HEK293 (cell line): ENCODE measurements around the gene INO80B.

Experiments used
- HOXD13 ChIP-seq: sonication (generic); formaldehyde crosslinking; IDR thresholded peaks from 2 replicates; pipeline ENCODE4 v1.8.0; 2022; ENCODE audit warnings: missing genetic modification reagents, borderline replicate concordance
- MZF1 ChIP-seq: fragments of 450-650 bp; formaldehyde crosslinking; IDR thresholded peaks from 2 replicates; pipeline ENCODE4 v1.5.1; 2017; ENCODE audit warnings: missing biosample characterization, missing genetic modification characterization, borderline replicate concordance
- OVOL3 ChIP-seq: fragments of 450-650 bp; formaldehyde crosslinking; IDR thresholded peaks from 2 replicates; pipeline ENCODE4 v1.5.1; 2016; ENCODE audit warnings: missing biosample characterization, missing genetic modification characterization
- PRDM1 ChIP-seq: fragments of 450-650 bp; formaldehyde crosslinking; IDR thresholded peaks from 2 replicates; pipeline ENCODE4; 2016; ENCODE audit warnings: missing biosample characterization, missing genetic modification characterization
- ZBTB17 ChIP-seq: fragments of 450-650 bp; formaldehyde crosslinking; IDR thresholded peaks from 2 replicates; pipeline ENCODE4 v1.5.1; 2016; ENCODE audit warnings: missing biosample characterization, missing genetic modification characterization
- ZNF114 ChIP-seq: fragments of 450-650 bp; formaldehyde crosslinking; IDR thresholded peaks from 2 replicates; pipeline ENCODE4 v1.5.0; 2017; ENCODE audit warnings: missing biosample characterization, missing genetic modification characterization
- ZNF169 ChIP-seq: fragments of 450-650 bp; formaldehyde crosslinking; IDR thresholded peaks from 2 replicates; pipeline ENCODE4 v1.5.1; 2016; ENCODE audit warnings: missing biosample characterization, missing genetic modification characterization
- ZNF24 ChIP-seq: fragments of 450-650 bp; formaldehyde crosslinking; IDR thresholded peaks from 2 replicates; pipeline ENCODE4 v1.5.1; 2016; ENCODE audit warnings: missing biosample characterization, missing genetic modification characterization
- ZNF302 ChIP-seq: fragments of 450-650 bp; formaldehyde crosslinking; IDR thresholded peaks from 2 replicates; pipeline ENCODE4 v1.5.1; 2016; ENCODE audit warnings: missing biosample characterization, missing genetic modification characterization, low read depth
- ZNF37A ChIP-seq: fragments of 450-650 bp; IDR thresholded peaks from 2 replicates; pipeline ENCODE4 v1.5.1; 2018; ENCODE audit warnings: missing biosample characterization, missing genetic modification characterization
- ZNF404 ChIP-seq: fragments of 450-650 bp; formaldehyde crosslinking; IDR thresholded peaks from 2 replicates; pipeline ENCODE4 v1.5.1; 2017; ENCODE audit warnings: missing biosample characterization, missing genetic modification characterization
- ZNF473 ChIP-seq: fragments of 450-650 bp; formaldehyde crosslinking; IDR thresholded peaks from 2 replicates; pipeline ENCODE4 v1.5.1; 2017; ENCODE audit warnings: missing biosample characterization, missing genetic modification characterization
- ZNF510 ChIP-seq: fragments of 450-650 bp; formaldehyde crosslinking; IDR thresholded peaks from 2 replicates; pipeline ENCODE4 v1.5.1; 2018; ENCODE audit warnings: mild to moderate bottlenecking, missing genetic modification characterization, missing biosample characterization; ENCODE audit not compliant: insufficient replicate concordance
- ZNF585B ChIP-seq: fragments of 450-650 bp; formaldehyde crosslinking; IDR thresholded peaks from 2 replicates; pipeline ENCODE4 v1.5.1; 2016; ENCODE audit warnings: missing biosample characterization, missing genetic modification characterization
- ZNF600 ChIP-seq: fragments of 450-650 bp; formaldehyde crosslinking; IDR thresholded peaks from 2 replicates; pipeline ENCODE4 v1.5.1; 2016; ENCODE audit warnings: missing biosample characterization, missing genetic modification characterization
- ZNF624 ChIP-seq: fragments of 450-650 bp; formaldehyde crosslinking; IDR thresholded peaks from 2 replicates; pipeline ENCODE4 v1.5.1; 2017; ENCODE audit warnings: missing biosample characterization, missing genetic modification characterization
- ZNF658 ChIP-seq: fragments of 450-650 bp; formaldehyde crosslinking; IDR thresholded peaks from 2 replicates; pipeline ENCODE4; 2016; ENCODE audit warnings: missing biosample characterization, missing genetic modification characterization
- ZNF747 ChIP-seq: fragments of 450-650 bp; formaldehyde crosslinking; IDR thresholded peaks from 2 replicates; pipeline ENCODE4 v1.5.1; 2016; ENCODE audit warnings: missing biosample characterization, missing genetic modification characterization
- ZNF768 ChIP-seq: fragments of 450-650 bp; formaldehyde crosslinking; IDR thresholded peaks from 2 replicates; pipeline ENCODE4 v1.5.1; 2018; ENCODE audit warnings: missing biosample characterization, mild to moderate bottlenecking, missing genetic modification characterization
- ZNF785 ChIP-seq: fragments of 450-650 bp; formaldehyde crosslinking; IDR thresholded peaks from 2 replicates; pipeline ENCODE4 v1.5.1; 2016; ENCODE audit warnings: missing biosample characterization, missing genetic modification characterization
- ZNF837 ChIP-seq: fragments of 450-650 bp; formaldehyde crosslinking; IDR thresholded peaks from 2 replicates; pipeline ENCODE4 v1.5.1; 2016; ENCODE audit warnings: missing biosample characterization, missing genetic modification characterization
- ZXDB ChIP-seq: fragments of 450-650 bp; formaldehyde crosslinking; IDR thresholded peaks from 2 replicates; pipeline ENCODE4 v1.5.1; 2016; ENCODE audit warnings: missing biosample characterization, missing genetic modification characterization
- TF ChIP-seq, protein P1 (sequence below): fragments of 450-650 bp; formaldehyde crosslinking; IDR thresholded peaks from 2 replicates; pipeline ENCODE4 v1.5.1; 2016; ENCODE audit warnings: missing biosample characterization, missing genetic modification characterization
- TF ChIP-seq, protein P2 (sequence below): fragments of 450-650 bp; formaldehyde crosslinking; IDR thresholded peaks from 2 replicates; pipeline ENCODE4 v1.5.1; 2017; ENCODE audit warnings: missing biosample characterization, mild to moderate bottlenecking, missing genetic modification characterization, moderate library complexity
- TF ChIP-seq, protein P3 (sequence below): fragments of 450-650 bp; formaldehyde crosslinking; IDR thresholded peaks from 2 replicates; pipeline ENCODE4 v1.5.1; 2016; ENCODE audit warnings: missing biosample characterization, missing genetic modification characterization
- TF ChIP-seq, protein P4 (sequence below): fragments of 450-650 bp; formaldehyde crosslinking; conservative IDR thresholded peaks from 2 replicates; pipeline ENCODE4 v1.5.1; 2016; ENCODE audit warnings: low read depth, missing biosample characterization, missing genetic modification characterization
- TF ChIP-seq, protein P5 (sequence below): fragments of 450-650 bp; formaldehyde crosslinking; IDR thresholded peaks from 2 replicates; pipeline ENCODE4; 2016; ENCODE audit warnings: missing biosample characterization, missing genetic modification characterization
- TF ChIP-seq, protein P6 (sequence below): fragments of 450-650 bp; formaldehyde crosslinking; IDR thresholded peaks from 2 replicates; pipeline ENCODE4 v1.5.1; 2016; ENCODE audit warnings: missing biosample characterization, missing genetic modification characterization

The INO80B gene

DNA sequence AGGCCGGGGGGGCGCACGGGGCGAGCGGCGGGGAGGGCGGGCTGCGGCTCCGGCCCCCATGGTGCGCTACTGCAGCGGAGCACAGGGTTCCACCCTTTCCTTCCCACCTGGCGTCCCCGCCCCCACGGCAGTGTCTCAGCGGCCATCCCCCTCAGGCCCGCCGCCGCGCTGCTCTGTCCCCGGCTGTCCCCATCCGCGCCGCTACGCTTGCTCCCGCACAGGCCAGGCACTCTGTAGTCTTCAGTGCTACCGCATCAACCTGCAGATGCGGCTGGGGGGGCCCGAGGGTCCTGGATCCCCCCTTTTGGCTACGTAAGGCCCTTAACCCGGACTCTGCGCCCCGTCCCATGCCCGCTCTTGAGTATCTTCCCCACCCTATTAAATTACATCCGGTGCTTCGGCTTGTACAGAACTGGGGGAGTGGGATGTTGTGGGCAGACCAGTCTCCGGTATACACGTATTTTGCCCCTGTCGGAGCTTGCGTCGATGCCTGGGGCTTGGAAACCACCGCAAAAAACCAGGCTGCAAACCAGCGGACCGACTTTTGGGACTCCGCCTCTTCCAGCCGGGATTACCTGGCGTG is 2.8 kb downstream of the INO80B start (continued):
- TF ChIP-seq ZBTB17 (tag by site-specific recombination) (peak; percentile 81; the same call in 1 of the 2 replicates), ZNF624 (no peak), HOXD13 (CRISPR knock-in tag) (no peak), PRDM1 (tag by site-specific recombination) (no peak), ZNF169 (no peak), ZNF404 (tag by site-specific recombination) (no peak), OVOL3 (tag by site-specific recombination) (0 out of 2 replicates have a peak, but pooled peaks have one; percentile 39), ZNF37A (no peak), ZNF302 (tag by site-specific recombination) (no peak), ZNF785 (tag by site-specific recombination) (no peak), ZNF600 (tag by site-specific recombination) (peak; percentile 75), ZXDB (tag by site-specific recombination) (peak; percentile 72), ZNF114 (tag by site-specific recombination) (no peak), MZF1 (peak; percentile 51; the same call in 1 of the 2 replicates), ZNF473 (no peak), ZNF585B (tag by site-specific recombination) (no peak), ZNF658 (tag by site-specific recombination) (no peak), ZNF837 (tag by site-specific recombination) (no peak), ZNF24 (tag by site-specific recombination) (no peak), ZNF768 (no peak), ZNF510 (tag by site-specific recombination) (no peak), ZNF747 (tag by site-specific recombination) (no peak)
- TF ChIP-seq, protein P1, sequence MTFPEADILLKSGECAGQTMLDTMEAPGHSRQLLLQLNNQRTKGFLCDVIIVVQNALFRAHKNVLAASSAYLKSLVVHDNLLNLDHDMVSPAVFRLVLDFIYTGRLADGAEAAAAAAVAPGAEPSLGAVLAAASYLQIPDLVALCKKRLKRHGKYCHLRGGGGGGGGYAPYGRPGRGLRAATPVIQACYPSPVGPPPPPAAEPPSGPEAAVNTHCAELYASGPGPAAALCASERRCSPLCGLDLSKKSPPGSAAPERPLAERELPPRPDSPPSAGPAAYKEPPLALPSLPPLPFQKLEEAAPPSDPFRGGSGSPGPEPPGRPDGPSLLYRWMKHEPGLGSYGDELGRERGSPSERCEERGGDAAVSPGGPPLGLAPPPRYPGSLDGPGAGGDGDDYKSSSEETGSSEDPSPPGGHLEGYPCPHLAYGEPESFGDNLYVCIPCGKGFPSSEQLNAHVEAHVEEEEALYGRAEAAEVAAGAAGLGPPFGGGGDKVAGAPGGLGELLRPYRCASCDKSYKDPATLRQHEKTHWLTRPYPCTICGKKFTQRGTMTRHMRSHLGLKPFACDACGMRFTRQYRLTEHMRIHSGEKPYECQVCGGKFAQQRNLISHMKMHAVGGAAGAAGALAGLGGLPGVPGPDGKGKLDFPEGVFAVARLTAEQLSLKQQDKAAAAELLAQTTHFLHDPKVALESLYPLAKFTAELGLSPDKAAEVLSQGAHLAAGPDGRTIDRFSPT (tag by site-specific recombination): no peak
- TF ChIP-seq, protein P2, sequence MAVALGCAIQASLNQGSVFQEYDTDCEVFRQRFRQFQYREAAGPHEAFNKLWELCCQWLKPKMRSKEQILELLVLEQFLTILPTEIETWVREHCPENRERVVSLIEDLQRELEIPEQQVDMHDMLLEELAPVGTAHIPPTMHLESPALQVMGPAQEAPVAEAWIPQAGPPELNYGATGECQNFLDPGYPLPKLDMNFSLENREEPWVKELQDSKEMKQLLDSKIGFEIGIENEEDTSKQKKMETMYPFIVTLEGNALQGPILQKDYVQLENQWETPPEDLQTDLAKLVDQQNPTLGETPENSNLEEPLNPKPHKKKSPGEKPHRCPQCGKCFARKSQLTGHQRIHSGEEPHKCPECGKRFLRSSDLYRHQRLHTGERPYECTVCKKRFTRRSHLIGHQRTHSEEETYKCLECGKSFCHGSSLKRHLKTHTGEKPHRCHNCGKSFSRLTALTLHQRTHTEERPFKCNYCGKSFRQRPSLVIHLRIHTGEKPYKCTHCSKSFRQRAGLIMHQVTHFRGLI: no peak
- TF ChIP-seq, protein P3, sequence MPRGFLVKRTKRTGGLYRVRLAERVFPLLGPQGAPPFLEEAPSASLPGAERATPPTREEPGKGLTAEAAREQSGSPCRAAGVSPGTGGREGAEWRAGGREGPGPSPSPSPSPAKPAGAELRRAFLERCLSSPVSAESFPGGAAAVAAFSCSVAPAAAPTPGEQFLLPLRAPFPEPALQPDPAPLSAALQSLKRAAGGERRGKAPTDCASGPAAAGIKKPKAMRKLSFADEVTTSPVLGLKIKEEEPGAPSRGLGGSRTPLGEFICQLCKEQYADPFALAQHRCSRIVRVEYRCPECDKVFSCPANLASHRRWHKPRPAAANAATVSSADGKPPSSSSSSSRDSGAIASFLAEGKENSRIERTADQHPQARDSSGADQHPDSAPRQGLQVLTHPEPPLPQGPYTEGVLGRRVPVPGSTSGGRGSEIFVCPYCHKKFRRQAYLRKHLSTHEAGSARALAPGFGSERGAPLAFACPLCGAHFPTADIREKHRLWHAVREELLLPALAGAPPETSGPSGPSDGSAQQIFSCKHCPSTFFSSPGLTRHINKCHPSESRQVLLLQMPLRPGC (tag by site-specific recombination): 0 out of 2 replicates have a peak, but pooled peaks have one; percentile 51
- TF ChIP-seq, protein P4, sequence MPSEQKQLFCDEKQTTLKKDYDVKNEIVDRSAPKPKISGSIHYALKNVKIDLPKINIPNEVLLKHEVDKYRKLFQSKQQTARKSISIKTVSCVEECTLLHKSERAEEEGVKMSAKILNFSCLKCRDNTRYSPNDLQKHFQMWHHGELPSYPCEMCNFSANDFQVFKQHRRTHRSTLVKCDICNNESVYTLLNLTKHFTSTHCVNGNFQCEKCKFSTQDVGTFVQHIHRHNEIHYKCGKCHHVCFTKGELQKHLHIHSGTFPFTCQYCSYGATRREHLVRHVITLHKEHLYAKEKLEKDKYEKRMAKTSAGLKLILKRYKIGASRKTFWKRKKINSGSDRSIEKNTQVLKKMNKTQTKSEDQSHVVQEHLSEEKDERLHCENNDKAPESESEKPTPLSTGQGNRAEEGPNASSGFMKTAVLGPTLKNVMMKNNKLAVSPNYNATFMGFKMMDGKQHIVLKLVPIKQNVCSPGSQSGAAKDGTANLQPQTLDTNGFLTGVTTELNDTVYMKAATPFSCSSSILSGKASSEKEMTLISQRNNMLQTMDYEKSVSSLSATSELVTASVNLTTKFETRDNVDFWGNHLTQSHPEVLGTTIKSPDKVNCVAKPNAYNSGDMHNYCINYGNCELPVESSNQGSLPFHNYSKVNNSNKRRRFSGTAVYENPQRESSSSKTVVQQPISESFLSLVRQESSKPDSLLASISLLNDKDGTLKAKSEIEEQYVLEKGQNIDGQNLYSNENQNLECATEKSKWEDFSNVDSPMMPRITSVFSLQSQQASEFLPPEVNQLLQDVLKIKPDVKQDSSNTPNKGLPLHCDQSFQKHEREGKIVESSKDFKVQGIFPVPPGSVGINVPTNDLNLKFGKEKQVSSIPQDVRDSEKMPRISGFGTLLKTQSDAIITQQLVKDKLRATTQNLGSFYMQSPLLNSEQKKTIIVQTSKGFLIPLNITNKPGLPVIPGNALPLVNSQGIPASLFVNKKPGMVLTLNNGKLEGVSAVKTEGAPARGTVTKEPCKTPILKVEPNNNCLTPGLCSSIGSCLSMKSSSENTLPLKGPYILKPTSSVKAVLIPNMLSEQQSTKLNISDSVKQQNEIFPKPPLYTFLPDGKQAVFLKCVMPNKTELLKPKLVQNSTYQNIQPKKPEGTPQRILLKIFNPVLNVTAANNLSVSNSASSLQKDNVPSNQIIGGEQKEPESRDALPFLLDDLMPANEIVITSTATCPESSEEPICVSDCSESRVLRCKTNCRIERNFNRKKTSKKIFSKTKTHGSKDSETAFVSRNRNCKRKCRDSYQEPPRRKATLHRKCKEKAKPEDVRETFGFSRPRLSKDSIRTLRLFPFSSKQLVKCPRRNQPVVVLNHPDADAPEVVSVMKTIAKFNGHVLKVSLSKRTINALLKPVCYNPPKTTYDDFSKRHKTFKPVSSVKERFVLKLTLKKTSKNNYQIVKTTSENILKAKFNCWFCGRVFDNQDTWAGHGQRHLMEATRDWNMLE (tag by site-specific recombination): no peak
- TF ChIP-seq, protein P5, sequence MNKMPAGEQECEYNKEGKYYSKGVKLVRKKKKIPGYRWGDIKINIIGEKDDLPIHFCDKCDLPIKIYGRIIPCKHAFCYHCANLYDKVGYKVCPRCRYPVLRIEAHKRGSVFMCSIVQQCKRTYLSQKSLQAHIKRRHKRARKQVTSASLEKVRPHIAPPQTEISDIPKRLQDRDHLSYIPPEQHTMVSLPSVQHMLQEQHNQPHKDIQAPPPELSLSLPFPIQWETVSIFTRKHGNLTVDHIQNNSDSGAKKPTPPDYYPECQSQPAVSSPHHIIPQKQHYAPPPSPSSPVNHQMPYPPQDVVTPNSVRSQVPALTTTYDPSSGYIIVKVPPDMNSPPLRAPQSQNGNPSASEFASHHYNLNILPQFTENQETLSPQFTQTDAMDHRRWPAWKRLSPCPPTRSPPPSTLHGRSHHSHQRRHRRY: no peak
- TF ChIP-seq, protein P6, sequence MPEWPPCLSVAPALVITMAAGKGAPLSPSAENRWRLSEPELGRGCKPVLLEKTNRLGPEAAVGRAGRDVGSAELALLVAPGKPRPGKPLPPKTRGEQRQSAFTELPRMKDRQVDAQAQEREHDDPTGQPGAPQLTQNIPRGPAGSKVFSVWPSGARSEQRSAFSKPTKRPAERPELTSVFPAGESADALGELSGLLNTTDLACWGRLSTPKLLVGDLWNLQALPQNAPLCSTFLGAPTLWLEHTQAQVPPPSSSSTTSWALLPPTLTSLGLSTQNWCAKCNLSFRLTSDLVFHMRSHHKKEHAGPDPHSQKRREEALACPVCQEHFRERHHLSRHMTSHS (tag by site-specific recombination): no peak
